GM21381 (cell line): ENCODE data around the gene SMIM14.
"Not testable (repeated sequence)": the region's sequence is repeated elsewhere in the genome, so short reads cannot be mapped to it uniquely, and the experiment has no call there.

Experiments used
- ATAC-seq: cut with Tn5 transposase; IDR thresholded peaks from one replicate; pipeline ENCODE4 v1.9.1; 2021; ENCODE audit warnings: mild to moderate bottlenecking, moderate library complexity; ENCODE audit not compliant: unreplicated experiment

The SMIM14 gene

DNA sequence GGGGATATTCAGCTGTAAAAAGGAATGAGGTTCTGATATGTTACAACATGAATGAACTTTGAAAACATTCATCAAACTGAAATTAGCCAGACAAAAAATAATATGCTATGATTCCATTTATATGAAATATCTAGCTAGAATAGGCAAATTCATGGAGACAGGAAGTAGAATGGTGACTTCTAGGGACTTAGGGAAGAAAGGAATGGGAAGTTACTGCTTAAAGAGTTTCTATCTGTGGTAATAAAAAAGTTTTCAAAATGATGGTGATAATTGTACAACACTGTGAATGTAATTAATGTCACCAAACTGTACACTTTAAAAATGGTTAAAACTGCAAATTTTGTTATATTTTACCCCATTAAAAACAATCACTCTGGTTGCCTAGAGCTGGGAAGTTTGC is 30.2 kb downstream of the SMIM14 start:
- ATAC-seq: no peak

DNA sequence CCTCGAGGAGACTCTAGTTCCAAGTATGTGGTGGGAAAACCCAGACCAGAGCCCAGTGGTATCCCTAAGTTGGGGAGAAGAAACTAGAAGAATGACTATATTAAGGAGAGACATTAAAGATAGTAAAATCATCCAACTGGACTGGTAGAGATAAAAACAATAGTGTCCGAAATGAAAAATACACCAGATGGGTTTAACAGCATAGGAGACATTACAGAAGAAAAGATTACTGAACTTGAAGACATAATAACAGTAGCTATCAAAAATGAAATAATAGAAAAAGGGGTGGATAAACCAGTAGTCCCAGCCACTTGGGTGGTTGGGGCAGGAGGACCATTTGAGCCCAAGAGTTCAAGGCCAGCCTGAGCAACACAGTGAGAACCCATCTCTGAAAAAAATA is 31.9 kb downstream of the SMIM14 start:
- no peak for ATAC-seq

- ATAC-seq: no peak
Measured at GRCh38 chr4:39597695-39598381, 40.8 kb downstream of the SMIM14 start.

GRCh38 chr4:39596971-39597370 is 41.7 kb downstream of the SMIM14 start:
- ATAC-seq: no peak

DNA sequence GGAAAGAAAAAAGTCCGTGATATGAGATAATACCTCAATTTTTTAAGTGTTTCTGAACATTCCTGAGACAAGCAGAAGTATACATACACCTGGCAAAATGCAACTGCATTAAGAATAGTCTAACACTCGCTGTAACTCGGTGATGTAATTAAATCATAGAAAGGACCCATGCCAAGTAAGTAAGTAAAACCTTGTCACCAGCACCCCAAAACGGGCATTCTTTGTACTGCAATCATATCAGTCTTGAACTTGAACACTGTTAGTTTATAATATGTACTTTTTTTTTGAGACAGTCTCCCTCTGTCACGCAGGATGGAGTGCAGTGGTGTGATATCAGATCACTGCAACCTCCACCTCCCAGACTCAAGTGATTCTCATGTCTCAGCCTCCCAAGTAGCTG is 47.4 kb downstream of the SMIM14 start:
- ATAC-seq: no peak

GRCh38 chr4:39587881-39588280 is 50.8 kb downstream of the SMIM14 start:
- ATAC-seq: no peak

- no peak for ATAC-seq
Measured at GRCh38 chr4:39574946-39575345, 63.7 kb downstream of the SMIM14 start.

DNA sequence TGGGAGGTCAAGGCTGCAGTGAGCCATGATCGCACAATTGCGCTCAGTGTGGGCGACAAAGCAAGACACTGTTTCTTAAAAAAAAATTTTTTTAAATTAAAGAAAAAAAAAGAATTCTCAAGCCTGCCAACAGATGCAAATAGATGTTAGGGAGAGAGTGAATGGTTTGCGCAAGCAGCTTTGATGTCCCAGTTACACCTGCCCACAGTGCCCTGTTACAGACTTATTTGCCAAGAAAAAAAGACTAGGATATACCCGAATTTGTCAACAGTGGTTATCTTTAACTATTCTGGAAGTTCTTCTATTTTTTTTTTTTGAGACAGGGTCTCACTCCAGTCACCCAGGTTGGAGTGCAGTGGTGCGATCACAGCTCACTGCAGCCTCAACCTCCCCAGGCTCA is 67.2 kb downstream of the SMIM14 start:
- no peak for ATAC-seq

- ATAC-seq: no peak
Measured at GRCh38 chr4:39571054-39571453, 67.6 kb downstream of the SMIM14 start.

DNA sequence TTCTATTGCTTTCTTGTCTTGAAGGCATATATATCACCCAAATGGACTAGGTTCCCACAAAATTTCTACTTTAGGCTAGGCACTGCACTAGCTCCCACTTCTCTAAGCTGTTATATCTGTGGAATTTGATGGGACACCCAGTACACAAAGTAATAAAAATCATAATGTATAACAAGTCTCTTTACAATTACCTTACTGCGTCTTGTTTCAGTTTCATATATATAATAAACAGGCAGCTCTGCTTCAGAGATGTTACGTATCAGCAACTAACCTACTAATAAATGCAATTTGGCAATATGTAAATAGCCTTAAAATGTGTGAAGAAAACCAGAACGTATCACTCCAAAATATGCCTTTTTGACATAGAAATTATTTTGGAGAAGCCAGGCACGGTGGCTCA is 69.5 kb downstream of the SMIM14 start:
- ATAC-seq: no peak

- ATAC-seq: no peak
Measured at GRCh38 chr4:39568805-39569204, 69.9 kb downstream of the SMIM14 start.

- ATAC-seq: no peak
Measured at GRCh38 chr4:39565878-39566600, 72.6 kb downstream of the SMIM14 start.

DNA sequence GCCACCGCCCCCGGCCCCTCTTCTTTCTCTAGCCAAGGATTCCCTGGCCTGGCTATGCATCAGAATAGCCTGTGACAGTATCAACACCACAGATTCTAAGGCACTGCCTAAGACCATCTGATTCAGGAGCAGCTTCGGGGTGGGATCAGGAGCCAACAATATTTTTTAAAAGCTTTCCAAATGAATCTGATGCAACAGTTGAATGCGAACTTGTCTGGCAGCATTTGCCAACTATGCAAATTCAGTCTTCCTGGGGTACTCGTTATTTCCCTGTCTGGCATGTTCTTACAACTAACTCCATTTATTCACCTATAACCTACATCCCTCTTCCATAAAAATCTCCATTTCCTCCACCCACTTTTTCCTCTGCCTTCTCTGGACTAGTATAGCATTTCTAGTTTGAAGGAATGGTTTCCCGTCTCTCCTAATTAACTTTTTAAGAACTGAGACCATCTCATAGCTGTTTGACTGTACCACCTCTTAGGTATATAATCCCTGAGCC is 75.3 kb downstream of the SMIM14 start:
- no peak for ATAC-seq

DNA sequence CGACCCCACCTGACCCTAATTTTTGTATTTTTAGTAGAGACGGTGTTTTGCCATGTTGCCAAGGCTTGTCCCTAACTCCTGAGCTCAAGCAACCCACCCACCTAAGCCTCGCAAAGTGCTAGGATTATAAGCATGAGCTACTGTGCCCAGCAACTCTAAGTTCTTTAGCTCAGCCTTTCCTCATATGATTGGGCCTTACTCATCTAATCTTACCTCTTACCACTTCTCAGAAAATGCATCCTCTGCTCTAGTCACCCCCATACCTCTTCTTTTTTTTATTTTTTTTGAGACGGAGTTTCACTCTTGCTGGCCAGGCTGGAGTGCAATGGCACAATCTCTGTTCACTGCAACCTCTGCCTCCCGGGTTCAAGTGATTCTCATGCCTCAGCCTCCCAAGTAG is 75.9 kb downstream of the SMIM14 start:
- no peak for ATAC-seq

DNA sequence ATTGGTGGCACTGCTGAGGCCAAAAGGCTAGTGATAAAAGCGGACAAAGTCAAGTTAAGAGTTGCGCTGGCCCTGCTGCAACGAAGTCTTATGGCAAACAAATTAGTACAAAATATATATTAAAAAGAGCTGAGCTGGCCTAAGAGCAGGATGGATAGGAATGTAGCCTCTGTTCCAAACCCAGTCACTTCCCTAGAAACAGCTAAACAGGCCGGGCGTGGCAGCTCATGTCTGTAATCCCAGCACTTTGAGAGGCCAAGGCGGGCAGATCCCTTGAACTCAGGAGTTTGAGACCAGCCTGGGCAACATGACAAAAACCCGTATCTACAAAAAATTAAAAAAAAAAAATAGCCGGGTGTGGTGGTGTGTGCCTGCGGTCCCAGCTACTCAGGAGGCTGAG is 79.0 kb downstream of the SMIM14 start:
- no peak for ATAC-seq

DNA sequence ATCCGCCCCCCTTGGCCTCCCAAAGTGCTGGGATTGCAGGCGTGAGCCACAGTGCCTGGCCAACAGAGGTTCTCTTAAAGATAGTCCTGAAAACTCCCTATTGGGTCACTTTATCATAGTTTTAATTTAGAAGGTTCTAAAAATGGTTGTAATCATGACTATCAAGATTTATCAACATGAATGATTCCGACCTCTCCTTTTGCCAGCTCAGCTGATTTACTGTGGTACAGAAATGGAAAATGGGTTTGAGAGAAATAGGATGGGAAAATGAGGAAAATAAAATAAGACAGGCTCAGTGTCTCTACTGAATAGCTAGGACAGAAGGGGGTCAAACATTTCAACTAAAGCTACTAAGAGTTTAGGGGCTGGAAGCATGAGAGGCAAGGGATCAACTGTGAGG is 83.2 kb downstream of the SMIM14 start:
- no peak for ATAC-seq

DNA sequence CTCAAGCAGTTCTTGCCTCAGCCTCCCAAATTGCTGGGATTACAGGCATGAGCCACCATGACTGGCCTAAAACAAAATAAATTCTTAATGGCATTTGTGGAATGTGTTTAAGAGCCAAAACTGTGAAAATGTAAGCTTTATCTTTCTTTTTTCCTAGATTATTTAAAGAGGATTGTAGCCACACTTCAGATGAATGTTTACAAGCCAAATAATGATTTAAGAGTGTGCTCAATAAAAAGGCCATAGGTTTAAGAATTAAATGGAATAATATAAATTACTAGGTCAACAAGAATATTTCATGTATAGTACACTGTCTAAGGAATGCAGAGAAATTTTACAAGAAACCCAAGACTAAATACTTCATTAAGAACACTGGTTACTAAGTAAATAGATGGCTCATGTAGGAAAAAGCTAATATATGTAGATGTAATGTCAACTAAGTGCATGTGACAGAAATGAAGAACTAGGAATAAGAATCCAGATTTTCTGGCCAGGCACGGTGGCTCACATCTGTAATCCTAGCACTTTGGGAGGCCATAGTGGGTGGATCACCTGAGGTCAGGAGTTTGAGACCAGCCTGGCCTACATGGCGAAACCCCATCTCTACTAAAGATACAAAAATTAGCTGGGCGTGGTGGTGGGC is 90.1 kb downstream of the SMIM14 start:
- no peak for ATAC-seq

DNA sequence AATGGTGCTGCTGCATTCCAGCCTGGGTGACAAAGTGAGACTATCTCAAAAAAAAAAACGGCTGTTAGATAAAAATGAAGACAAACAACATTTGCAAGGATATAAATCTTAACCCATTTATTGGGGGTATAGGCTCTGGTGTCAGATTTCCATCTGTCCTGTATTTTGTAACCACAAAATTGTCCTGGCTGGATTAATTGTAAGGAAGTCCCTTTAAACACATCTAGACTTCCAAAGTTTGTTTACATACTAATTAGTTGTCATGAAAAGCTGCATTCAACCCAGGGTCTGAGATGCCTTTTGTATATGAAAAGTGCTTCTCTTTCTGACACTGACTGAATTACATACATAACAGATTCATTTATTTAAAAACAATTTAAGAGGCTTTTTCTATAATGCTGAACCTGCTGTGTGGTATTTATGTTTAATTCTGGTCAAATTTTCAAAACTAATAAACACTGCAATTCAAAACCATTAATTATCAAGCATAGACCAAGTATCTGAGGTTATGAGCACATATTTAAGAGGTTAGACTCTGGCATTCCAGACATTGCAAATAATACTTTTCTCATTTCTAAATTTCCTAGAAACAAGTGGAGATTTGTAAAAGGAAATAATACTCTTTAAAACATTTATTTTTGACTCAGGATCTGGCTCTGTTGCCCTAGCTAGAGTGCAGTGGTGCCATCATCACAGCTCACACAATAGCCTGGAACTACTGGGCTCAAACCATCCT is 93.9 kb downstream of the SMIM14 start:
- ATAC-seq: no peak

DNA sequence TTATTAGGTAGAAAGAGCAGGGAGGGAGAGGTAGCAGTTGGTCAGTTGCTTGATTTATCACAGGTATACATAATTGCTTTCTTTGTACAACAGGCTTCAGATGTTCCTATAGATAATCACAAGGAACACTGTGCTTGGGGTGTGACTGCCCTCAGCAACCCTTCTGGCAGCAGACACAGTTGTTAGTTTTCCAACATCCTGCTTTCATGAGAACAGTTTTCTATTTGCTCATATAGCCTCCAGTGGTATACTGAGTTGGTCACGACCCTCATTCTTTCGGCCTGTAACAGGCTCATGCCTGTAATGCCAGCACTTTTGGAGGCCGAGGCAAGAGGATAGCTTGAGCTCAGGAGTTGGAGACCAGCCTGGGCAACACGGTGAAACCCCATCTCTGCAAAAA is 94.6 kb downstream of the SMIM14 start:
- not testable (repeated sequence) for ATAC-seq

DNA sequence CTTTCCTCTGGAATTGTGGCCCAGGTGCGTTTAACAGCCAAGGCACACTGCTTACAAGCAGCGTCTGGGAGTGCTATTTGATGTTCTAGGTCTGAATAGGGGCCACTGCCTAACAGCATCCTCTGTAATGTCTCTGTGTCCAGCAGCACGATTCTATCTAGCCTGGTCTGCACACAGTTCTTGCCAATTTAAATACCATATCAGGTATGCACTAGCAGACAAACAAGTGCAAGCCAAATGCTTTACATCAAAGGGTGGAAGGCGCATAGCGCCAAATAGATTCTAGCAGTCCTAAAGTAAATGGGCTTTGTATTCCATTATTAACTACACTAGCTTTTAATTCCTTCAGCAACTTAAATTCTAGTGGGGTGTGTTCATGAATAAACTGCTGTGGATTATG is 95.6 kb downstream of the SMIM14 start:
- no peak for ATAC-seq

GRCh38 chr4:39542611-39543012 is 96.1 kb downstream of the SMIM14 start:
- no peak for ATAC-seq
